ENCODE data around the gene AADAC.

Gene AADAC

DNA sequence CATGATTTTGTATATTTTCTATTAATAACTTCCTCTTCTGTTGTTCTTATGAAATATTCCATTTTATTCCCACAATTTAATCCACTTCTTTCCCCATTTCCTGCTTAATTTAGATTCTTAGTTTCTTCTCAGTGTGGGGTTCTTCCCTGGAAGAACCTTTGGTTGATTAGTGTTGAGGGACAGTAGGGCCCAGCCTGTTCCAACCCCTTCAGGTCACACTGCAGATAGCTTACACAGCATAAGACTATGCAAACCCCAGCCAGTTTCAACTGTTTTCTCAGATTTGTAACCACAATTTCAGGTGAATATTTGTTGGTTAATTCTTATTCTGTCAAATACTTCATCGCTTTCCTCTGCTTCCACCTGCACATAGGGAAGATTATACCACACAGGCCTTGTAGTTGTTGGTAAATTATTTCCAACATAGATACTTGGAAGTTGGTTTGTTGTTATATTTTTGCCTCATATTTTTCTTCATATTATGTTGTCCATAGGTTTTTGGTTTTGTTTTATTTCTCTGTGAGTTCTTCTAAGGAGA lies 45.5 kb upstream of the AADAC start:
- DNase-seq (ENCODE audit: low read depth in 1 of 2, low spot score in 1 of 2): no peak
- Histone ChIP-seq H3K27ac (replicated peaks) (no peak overlapping the region), H3K4me3 (replicated peaks; ENCODE audit: insufficient read depth, low read length) (no peak overlapping the region), H3K27me3 (ENCODE audit: insufficient read depth, poor library complexity, severe bottlenecking) (no peaks in the 10 kb centered on the region)
- TF ChIP-seq, protein P1, sequence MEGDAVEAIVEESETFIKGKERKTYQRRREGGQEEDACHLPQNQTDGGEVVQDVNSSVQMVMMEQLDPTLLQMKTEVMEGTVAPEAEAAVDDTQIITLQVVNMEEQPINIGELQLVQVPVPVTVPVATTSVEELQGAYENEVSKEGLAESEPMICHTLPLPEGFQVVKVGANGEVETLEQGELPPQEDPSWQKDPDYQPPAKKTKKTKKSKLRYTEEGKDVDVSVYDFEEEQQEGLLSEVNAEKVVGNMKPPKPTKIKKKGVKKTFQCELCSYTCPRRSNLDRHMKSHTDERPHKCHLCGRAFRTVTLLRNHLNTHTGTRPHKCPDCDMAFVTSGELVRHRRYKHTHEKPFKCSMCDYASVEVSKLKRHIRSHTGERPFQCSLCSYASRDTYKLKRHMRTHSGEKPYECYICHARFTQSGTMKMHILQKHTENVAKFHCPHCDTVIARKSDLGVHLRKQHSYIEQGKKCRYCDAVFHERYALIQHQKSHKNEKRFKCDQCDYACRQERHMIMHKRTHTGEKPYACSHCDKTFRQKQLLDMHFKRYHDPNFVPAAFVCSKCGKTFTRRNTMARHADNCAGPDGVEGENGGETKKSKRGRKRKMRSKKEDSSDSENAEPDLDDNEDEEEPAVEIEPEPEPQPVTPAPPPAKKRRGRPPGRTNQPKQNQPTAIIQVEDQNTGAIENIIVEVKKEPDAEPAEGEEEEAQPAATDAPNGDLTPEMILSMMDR (IDR thresholded peaks at IDR 0.05; ENCODE audit: insufficient read depth, low read length): no peak
- TF ChIP-seq, protein P2, sequence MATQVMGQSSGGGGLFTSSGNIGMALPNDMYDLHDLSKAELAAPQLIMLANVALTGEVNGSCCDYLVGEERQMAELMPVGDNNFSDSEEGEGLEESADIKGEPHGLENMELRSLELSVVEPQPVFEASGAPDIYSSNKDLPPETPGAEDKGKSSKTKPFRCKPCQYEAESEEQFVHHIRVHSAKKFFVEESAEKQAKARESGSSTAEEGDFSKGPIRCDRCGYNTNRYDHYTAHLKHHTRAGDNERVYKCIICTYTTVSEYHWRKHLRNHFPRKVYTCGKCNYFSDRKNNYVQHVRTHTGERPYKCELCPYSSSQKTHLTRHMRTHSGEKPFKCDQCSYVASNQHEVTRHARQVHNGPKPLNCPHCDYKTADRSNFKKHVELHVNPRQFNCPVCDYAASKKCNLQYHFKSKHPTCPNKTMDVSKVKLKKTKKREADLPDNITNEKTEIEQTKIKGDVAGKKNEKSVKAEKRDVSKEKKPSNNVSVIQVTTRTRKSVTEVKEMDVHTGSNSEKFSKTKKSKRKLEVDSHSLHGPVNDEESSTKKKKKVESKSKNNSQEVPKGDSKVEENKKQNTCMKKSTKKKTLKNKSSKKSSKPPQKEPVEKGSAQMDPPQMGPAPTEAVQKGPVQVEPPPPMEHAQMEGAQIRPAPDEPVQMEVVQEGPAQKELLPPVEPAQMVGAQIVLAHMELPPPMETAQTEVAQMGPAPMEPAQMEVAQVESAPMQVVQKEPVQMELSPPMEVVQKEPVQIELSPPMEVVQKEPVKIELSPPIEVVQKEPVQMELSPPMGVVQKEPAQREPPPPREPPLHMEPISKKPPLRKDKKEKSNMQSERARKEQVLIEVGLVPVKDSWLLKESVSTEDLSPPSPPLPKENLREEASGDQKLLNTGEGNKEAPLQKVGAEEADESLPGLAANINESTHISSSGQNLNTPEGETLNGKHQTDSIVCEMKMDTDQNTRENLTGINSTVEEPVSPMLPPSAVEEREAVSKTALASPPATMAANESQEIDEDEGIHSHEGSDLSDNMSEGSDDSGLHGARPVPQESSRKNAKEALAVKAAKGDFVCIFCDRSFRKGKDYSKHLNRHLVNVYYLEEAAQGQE (IDR thresholded peaks at IDR 0.05; ENCODE audit: insufficient replicate concordance, low read depth): no peak
- TF ChIP-seq POLR2AphosphoS5 (IDR thresholded peaks at IDR 0.05; ENCODE audit: low read depth): no peak
- no peak for TF ChIP-seq SPI1 (IDR thresholded peaks at IDR 0.05; ENCODE audit: borderline replicate concordance, low read depth)
- no peak for TF ChIP-seq GABPA (IDR thresholded peaks at IDR 0.05; ENCODE audit: low read depth)

DNA sequence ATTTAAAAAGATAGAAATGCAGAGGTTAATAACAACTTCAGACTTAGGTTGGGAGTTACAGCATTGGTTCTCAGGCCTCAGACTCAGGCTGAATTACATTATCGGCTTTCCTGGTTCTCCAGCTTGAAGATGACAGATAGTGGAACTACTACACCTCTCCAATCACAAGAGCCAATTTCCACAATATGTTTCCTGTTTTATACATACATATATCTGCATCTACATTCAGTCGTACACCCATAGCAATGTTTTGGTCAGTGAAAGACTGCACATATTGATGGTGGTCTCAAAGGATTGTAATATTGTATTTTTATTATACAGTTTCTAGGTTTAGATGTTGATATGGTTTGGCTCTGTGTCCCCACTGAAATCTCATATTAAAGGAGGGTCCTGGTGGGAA lies 44.7 kb upstream of the AADAC start:
- no peak for TF ChIP-seq POLR2AphosphoS5 (IDR thresholded peaks at IDR 0.05; ENCODE audit: low read depth)
- Histone ChIP-seq H3K4me3 (replicated peaks; ENCODE audit: insufficient read depth, low read length) (no peak overlapping the region), H3K27me3 (ENCODE audit: insufficient read depth, poor library complexity, severe bottlenecking) (no peaks in the 10 kb centered on the region), H3K27ac (replicated peaks) (no peak overlapping the region)
- no peak for DNase-seq (ENCODE audit: low read depth in 1 of 2, low spot score in 1 of 2)

DNA sequence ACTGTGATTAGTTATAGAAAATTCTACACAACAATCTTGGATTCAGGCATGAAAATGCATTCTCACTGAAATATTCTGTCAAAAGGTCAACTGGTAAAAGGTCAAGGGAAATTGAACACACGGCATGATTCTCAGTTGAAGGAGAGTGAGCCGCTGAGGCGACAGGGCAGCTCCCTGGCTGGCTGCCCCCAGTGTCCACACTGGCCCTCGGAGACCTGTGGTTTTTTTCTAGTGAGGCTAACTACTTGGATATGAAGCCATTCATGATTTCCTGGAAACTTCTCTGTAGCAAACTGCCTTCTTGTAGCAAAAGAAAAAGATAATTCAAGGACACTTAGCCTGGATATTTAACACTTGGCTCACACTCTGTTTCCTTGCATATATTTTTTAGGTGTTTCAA lies 43.0 kb upstream of the AADAC start:
- no peak for DNase-seq (ENCODE audit: low read depth in 1 of 2, low spot score in 1 of 2)
- Histone ChIP-seq H3K4me3 (replicated peaks; ENCODE audit: insufficient read depth, low read length) (no peak overlapping the region), H3K27me3 (ENCODE audit: insufficient read depth, poor library complexity, severe bottlenecking) (no peaks in the 10 kb centered on the region), H3K27ac (replicated peaks) (no peak overlapping the region)
- TF ChIP-seq GABPA (IDR thresholded peaks at IDR 0.05; ENCODE audit: low read depth): no peak
- TF ChIP-seq SPI1 (IDR thresholded peaks at IDR 0.05; ENCODE audit: borderline replicate concordance, low read depth): no peak

DNA sequence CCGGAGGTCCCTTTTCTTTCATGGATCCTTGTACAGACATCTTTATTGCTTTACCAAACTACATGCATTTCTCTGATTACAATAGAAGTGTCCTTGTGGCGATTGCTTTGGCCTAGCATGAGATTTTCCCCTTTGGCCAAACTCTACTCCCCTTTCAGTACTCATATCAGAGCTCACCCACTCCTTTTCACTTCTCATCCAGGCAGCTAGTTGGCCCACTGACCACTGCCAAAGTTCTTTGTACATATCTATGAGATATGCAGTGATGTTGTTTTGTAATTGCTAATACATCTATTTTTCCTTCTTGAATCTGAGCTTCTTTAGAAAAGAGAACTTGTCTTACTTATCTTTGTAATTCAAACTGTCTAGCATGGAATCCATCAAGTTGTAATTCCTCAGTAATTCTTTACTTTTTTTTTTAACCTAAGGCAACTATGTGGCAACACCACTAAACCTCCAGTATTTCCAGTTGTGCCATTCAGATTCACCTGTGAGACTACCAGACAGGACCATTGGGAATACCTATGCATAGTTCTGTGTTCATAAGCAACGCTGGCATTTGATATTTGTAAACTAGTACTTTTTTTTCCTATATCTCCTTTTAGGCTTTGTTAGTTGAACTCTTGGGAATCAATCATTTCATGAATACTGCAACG lies 41.0 kb upstream of the AADAC start:
- no peak for DNase-seq (ENCODE audit: low read depth in 1 of 2, low spot score in 1 of 2)
- no peak for TF ChIP-seq POLR2AphosphoS5 (IDR thresholded peaks at IDR 0.05; ENCODE audit: low read depth)
- TF ChIP-seq, protein P1 (IDR thresholded peaks at IDR 0.05; ENCODE audit: insufficient read depth, low read length): no peak
- no peak for TF ChIP-seq GABPA (IDR thresholded peaks at IDR 0.05; ENCODE audit: low read depth)
- TF ChIP-seq, protein P2 (IDR thresholded peaks at IDR 0.05; ENCODE audit: insufficient replicate concordance, low read depth): no peak
- no peak for TF ChIP-seq SPI1 (IDR thresholded peaks at IDR 0.05; ENCODE audit: borderline replicate concordance, low read depth)
- H3K4me3 ChIP-seq (replicated peaks; ENCODE audit: insufficient read depth, low read length): no peak overlapping the region

DNA sequence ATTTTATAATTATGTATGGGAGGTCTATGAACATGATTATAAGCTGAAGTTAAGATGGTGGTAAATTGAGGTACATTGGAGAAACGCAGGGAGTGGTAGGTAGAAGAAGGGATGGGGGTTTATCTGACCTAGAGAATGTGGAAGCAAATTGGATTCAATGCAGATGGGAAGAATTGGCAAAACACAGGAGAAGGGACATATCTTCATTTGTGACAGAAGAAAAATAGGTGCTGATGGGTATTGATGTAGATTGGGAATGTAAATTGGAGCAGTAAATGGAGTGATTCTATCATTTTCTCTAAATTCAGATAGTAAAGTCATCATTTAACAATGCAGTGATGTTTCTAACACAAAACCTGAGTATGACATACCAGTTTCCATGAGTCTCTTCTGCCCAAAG lies 39.7 kb upstream of the AADAC start:
- DNase-seq (ENCODE audit: low read depth in 1 of 2, low spot score in 1 of 2): no peak
- H3K27ac ChIP-seq (replicated peaks): no peak overlapping the region
- TF ChIP-seq, protein P2 (IDR thresholded peaks at IDR 0.05; ENCODE audit: insufficient replicate concordance, low read depth): no peak
- TF ChIP-seq GABPA (IDR thresholded peaks at IDR 0.05; ENCODE audit: low read depth): no peak
- no peaks in the 10 kb centered on the region for H3K27me3 ChIP-seq (ENCODE audit: insufficient read depth, poor library complexity, severe bottlenecking)
- no peak overlapping the region for H3K4me3 ChIP-seq (replicated peaks; ENCODE audit: insufficient read depth, low read length)

More for the DNA sequence above, 41.0 kb upstream of the AADAC start:
- no peak overlapping the region for H3K27ac ChIP-seq (replicated peaks)
- H3K27me3 ChIP-seq (ENCODE audit: insufficient read depth, poor library complexity, severe bottlenecking): no peaks in the 10 kb centered on the region

Data from HL-60 (cell line).